Endothelial cell of umbilical vein (primary cell): ENCODE data around the gene MROH7. TPM values are rescaled to one million over a fixed set of nuclear protein-coding genes. Genes with fewer than 3 reads are reported as not detected.

ENCODE experiments used
- BruUV-seq: library from RNA; stranded (reverse); fragments of 400-500 nt; replicated peaks from 2 replicates; lab custom pipeline; 2021; lab: Mats Ljungman, UMichigan
- CTCF ChIA-PET: fragments of 300-600, 350-600 bp; sonication (Branson Sonifier 250); formaldehyde crosslinking; loops from one replicate; lab custom pipeline; 2021; ENCODE audit warnings: antibody characterized with exemption, inconsistent platforms; lab: Charles Lee
- POLR2A ChIA-PET: fragments of 300-600, 350-600 bp; sonication (Branson Sonifier 250); formaldehyde crosslinking; loops from one replicate; lab custom pipeline; 2021; ENCODE audit warnings: antibody characterized with exemption, inconsistent platforms; lab: Charles Lee
- DNase-seq: peaks from one replicate; pipeline ENCODE4 v3.0.0-alpha.2; 2011; ENCODE audit warnings: low read depth, low spot score
- FAIRE-seq: peaks from 2 replicates; lab custom pipeline; 2011; peaks lifted over from hg19 to GRCh38; lab: Jason Lieb, UNC
- H2AFZ ChIP-seq: 2 replicates; pipeline ENCODE4 v1.6.0; 2012; ENCODE audit warnings: low read depth, low read length, control low read depth, inconsistent platforms
- H3K27ac ChIP-seq: 2 replicates; pipeline ENCODE4 v1.5.1; 2011; ENCODE audit warnings: low read depth, mild to moderate bottlenecking, control low read depth, low read length, moderate library complexity; ENCODE audit not compliant: insufficient read depth
- H3K27me3 ChIP-seq, 2 experiments: 2 replicates each; pipeline versions ENCODE4 v1.6.0 to v1.6.1; 2011; ENCODE audit warnings: low read length in 2 of 2, mixed read lengths in 1 of 2; ENCODE audit not compliant: control insufficient read depth in 2 of 2, insufficient read depth in 2 of 2
- H3K36me3 ChIP-seq, 2 experiments: 2 replicates in 1 of 2; 3 replicates in 1 of 2; pipeline ENCODE4 v1.5.1; 2011; ENCODE audit warnings: low read length in 2 of 2, mild to moderate bottlenecking in 1 of 2, moderate library complexity in 1 of 2; ENCODE audit not compliant: control insufficient read depth in 2 of 2, insufficient read depth in 2 of 2; ENCODE audit errors: extremely low read depth in 1 of 2
- H3K4me1 ChIP-seq: 3 replicates; pipeline ENCODE4 v1.5.1; 2011; ENCODE audit warnings: mild to moderate bottlenecking, low read length; ENCODE audit not compliant: control insufficient read depth, insufficient read depth; ENCODE audit errors: extremely low read depth
- H3K4me2 ChIP-seq: 2 replicates; pipeline ENCODE4 v1.6.1; 2011; ENCODE audit warnings: low read length, control low read depth, mixed read lengths; ENCODE audit not compliant: insufficient read depth
- H3K4me3 ChIP-seq, 3 experiments: fragments of 200-600 bp in 1 of 3; sonication (generic), shearing (Covaris generic) in 1 of 3; replicated peaks in 1 of 3; 2 replicates each; pipeline ENCODE4 v1.5.1; 2011 to 2016; ENCODE audit warnings: control low read depth in 3 of 3, low read length in 3 of 3, mild to moderate bottlenecking in 2 of 3, inconsistent platforms in 1 of 3, low read depth in 1 of 3, moderate library complexity in 1 of 3; ENCODE audit not compliant: insufficient read depth in 1 of 3
- H3K79me2 ChIP-seq: 2 replicates; pipeline ENCODE4 v1.6.0; 2012; ENCODE audit warnings: low read length, inconsistent platforms; ENCODE audit not compliant: control insufficient read depth, insufficient read depth
- H3K9ac ChIP-seq: replicated peaks from 2 replicates; pipeline ENCODE3; 2011; ENCODE audit warnings: low read length, control low read depth; ENCODE audit not compliant: insufficient read depth; ENCODE audit errors: extremely low read depth
- H3K9me1 ChIP-seq: replicated peaks from 3 replicates; pipeline ENCODE4 v1.6.0; 2011; ENCODE audit warnings: mild to moderate bottlenecking, low read length; ENCODE audit not compliant: control insufficient read depth, insufficient read depth; ENCODE audit errors: extremely low read depth
- H3K9me3 ChIP-seq: replicated peaks from 2 replicates; pipeline ENCODE4 v1.5.1; 2012; ENCODE audit warnings: low read length, inconsistent platforms; ENCODE audit not compliant: control insufficient read depth, insufficient read depth
- H4K20me1 ChIP-seq: replicated peaks from 2 replicates; pipeline ENCODE3; 2011; ENCODE audit warnings: mild to moderate bottlenecking, low read length; ENCODE audit not compliant: control insufficient read depth, insufficient read depth; ENCODE audit errors: extremely low read depth
- CTCF ChIP-seq, 2 donors: IDR thresholded peaks; 1 replicate in 1 of 2; 2 replicates in 1 of 2; pipeline ENCODE4 v1.5.1; 2011; ENCODE audit warnings: low read length in 2 of 2, mild to moderate bottlenecking in 2 of 2, moderate library complexity in 2 of 2, control low read depth in 1 of 2, inconsistent platforms in 1 of 2, low read depth in 1 of 2; ENCODE audit not compliant: insufficient read depth in 1 of 2; ENCODE audit errors: extremely low read depth in 1 of 2
- EZH2 ChIP-seq: IDR thresholded peaks from 2 replicates; pipeline ENCODE4 v1.6.1; 2012; ENCODE audit warnings: borderline replicate concordance, low read depth, mild to moderate bottlenecking, moderate library complexity, low read length, inconsistent platforms; ENCODE audit not compliant: severe bottlenecking
- FOS ChIP-seq: IDR thresholded peaks from 2 replicates; pipeline ENCODE4 v1.6.1; 2011; ENCODE audit warnings: mild to moderate bottlenecking, low read length, moderate library complexity, borderline replicate concordance; ENCODE audit not compliant: insufficient read depth
- GATA2 ChIP-seq: IDR thresholded peaks from 2 replicates; pipeline ENCODE4 v1.7.0; 2011; ENCODE audit warnings: low read depth, mild to moderate bottlenecking, moderate library complexity, mixed read lengths, low read length; ENCODE audit not compliant: insufficient read length, insufficient read depth
- JUN ChIP-seq: IDR thresholded peaks from 2 replicates; pipeline ENCODE4 v1.6.1; 2011; ENCODE audit warnings: borderline replicate concordance, low read depth; ENCODE audit not compliant: insufficient read length, insufficient read depth
- MAX ChIP-seq: IDR thresholded peaks from 2 replicates; pipeline ENCODE4 v1.6.1; 2011; ENCODE audit not compliant: insufficient read depth, insufficient read length
- MYC ChIP-seq: IDR thresholded peaks from one replicate; pipeline ENCODE4 v1.6.1; 2011; ENCODE audit warnings: mild to moderate bottlenecking, low read depth, low read length
- POLR2A ChIP-seq: IDR thresholded peaks from 2 replicates; pipeline ENCODE4 v1.6.1; 2012; ENCODE audit warnings: low read depth, mild to moderate bottlenecking, control low read depth, low read length
- POLR2AphosphoS5 ChIP-seq: IDR thresholded peaks from 2 replicates; pipeline ENCODE4 v1.6.1; 2012; ENCODE audit warnings: low read depth, mild to moderate bottlenecking, control low read depth, low read length, moderate library complexity; ENCODE audit not compliant: insufficient read depth
- dilution Hi-C: fragments of 300-500 bp; cut with MboI; formaldehyde crosslinking; loops from one replicate; pipeline ENCODE4 v1.15.0; 2019; ENCODE audit warnings: low sequenced_read_pairs; ENCODE audit not compliant: extremely low pct_ligation_motif_present
- intact Hi-C: fragments of 100-400 bp; cut with micrococcal nuclease; formaldehyde crosslinking; loops from one replicate; pipeline ENCODE4 v1.10.0; 2022
- polyA plus RNA-seq, 4 experiments: library from polyadenylated mRNA; depleted of rRNA in 3 of 4; stranded (reverse) in 3 of 4; unstranded in 1 of 4; fragments of >200 nt; gene quantifications; 2 replicates each; pipeline versions ENCODE4 v1.2.1 to v1.2.3, GENCODE V29; 2011 to 2012; ENCODE audit warnings: missing spikeins in 1 of 4
- total RNA-seq: library from RNA; stranded (reverse); gene quantifications from 2 replicates; pipeline ENCODE4 v1.2.3, GENCODE V29; 2021

Gene MROH7
- total and polyA plus RNA-seq, 2 donors (not counting 3 experiments of a cell fraction or from before 2014, with no cell fraction given): 0.06 to 0.24 TPM

GRCh38 chr1:54703471-54703870 lies 61.9 kb downstream of the MROH7 start:
- H3K27ac ChIP-seq: no peak overlapping the region
- no peaks in the 10 kb centered on the region for H3K79me2 ChIP-seq
- no peak overlapping the region for H3K4me3 ChIP-seq
- intact Hi-C loops (no loop called here), dilution Hi-C loops (no loop called here)
- TF ChIP-seq FOS (no peak), MYC (no peak), GATA2 (no peak), JUN (no peak), CTCF (IDR thresholded peaks at IDR 0.05; ENCODE audit: extremely low read depth in 1 of 2, insufficient read depth in 1 of 2, low read depth in 1 of 2, low read length in 2 of 2) (no peak), EZH2 (no peak), POLR2A (no peak), POLR2AphosphoS5 (no peak), MAX (no peak)
- no peaks in the 10 kb centered on the region for H3K4me1 ChIP-seq
- no peak overlapping the region for H3K9ac ChIP-seq
- no peaks in the 10 kb centered on the region for H3K27me3 ChIP-seq
- H3K36me3 ChIP-seq: no peaks in the 10 kb centered on the region
- H3K9me1 ChIP-seq: no peaks in the 10 kb centered on the region
- H2AFZ ChIP-seq: no peak overlapping the region
- DNase-seq: no peak
- ChIA-PET POLR2A (no interaction called here), CTCF (no interaction called here)
- no peaks in the 10 kb centered on the region for H4K20me1 ChIP-seq
- no peak overlapping the region for H3K4me2 ChIP-seq
- FAIRE-seq: no peak
- no TSS peak for BruUV-seq
- H3K9me3 ChIP-seq: no peaks in the 10 kb centered on the region
